IMR-90 (cell line): ENCODE data around the gene GCNT2. TPM values are rescaled to one million over a fixed set of nuclear protein-coding genes. Genes with fewer than 3 reads are reported as not detected.

Experiments used
- ATAC-seq: fragments of 200-7000 bp; cut with Tn5 transposase; 2 replicates; pipeline ENCODE4 v1.9.1; 2020; ENCODE audit warnings: low read depth, mild to moderate bottlenecking, moderate library complexity
- BruUV-seq: library from RNA; stranded (reverse); fragments of 400-500 nt; replicated peaks from 2 replicates; lab custom pipeline; 2021; lab: Mats Ljungman, UMichigan
- CTCF ChIA-PET: fragments of 300-600 bp; formaldehyde crosslinking; extraction: SDS; loops from one replicate; lab custom pipeline; 2021; ENCODE audit warnings: antibody characterized with exemption; lab: Yijun Ruan, JAX
- POLR2A ChIA-PET: fragments of 300-600 bp; sonication (Branson Sonifier 250); formaldehyde crosslinking; loops from one replicate; lab custom pipeline; 2022; ENCODE audit warnings: antibody characterized with exemption; ENCODE audit not compliant: unreplicated experiment; lab: Charles Lee
- DNase-seq: peaks from one replicate; pipeline ENCODE4 v3.0.0; 2013
- H2AFZ ChIP-seq: replicated peaks from 2 replicates; pipeline ENCODE3; 2013; ENCODE audit warnings: low read length, mild to moderate bottlenecking; ENCODE audit not compliant: poor library complexity
- H2AK5ac ChIP-seq: 2 replicates; pipeline ENCODE4 v1.6.1; 2013; ENCODE audit warnings: low read depth, low read length, inconsistent platforms
- H2AK9ac ChIP-seq: replicated peaks from 2 replicates; pipeline ENCODE3; 2013; ENCODE audit warnings: mild to moderate bottlenecking, low read depth, low read length, moderate library complexity; ENCODE audit not compliant: poor library complexity
- H2BK120ac ChIP-seq: 2 replicates; pipeline ENCODE4 v1.6.1; 2013; ENCODE audit warnings: low read depth, low read length, inconsistent platforms
- H2BK15ac ChIP-seq: 3 replicates; pipeline ENCODE4 v1.6.1; 2013; ENCODE audit warnings: low read depth, low read length, inconsistent platforms
- H2BK20ac ChIP-seq: 2 replicates; pipeline ENCODE4 v1.6.1; 2013; ENCODE audit warnings: low read depth, mild to moderate bottlenecking, inconsistent platforms, low read length, moderate library complexity
- H2BK5ac ChIP-seq: 2 replicates; pipeline ENCODE4 v1.6.1; 2013; ENCODE audit warnings: mild to moderate bottlenecking, low read depth, low read length, inconsistent platforms; ENCODE audit not compliant: poor library complexity, severe bottlenecking
- H3K14ac ChIP-seq: replicated peaks from 2 replicates; pipeline ENCODE4 v1.6.1; 2013; ENCODE audit warnings: low read depth, low read length, inconsistent platforms
- H3K18ac ChIP-seq: 2 replicates; pipeline ENCODE4 v1.6.1; 2013; ENCODE audit warnings: low read depth, low read length, control low read depth
- H3K23ac ChIP-seq: 2 replicates; pipeline ENCODE4 v1.6.1; 2013; ENCODE audit warnings: low read depth, low read length, inconsistent platforms
- H3K27ac ChIP-seq: 2 replicates; pipeline ENCODE4 v1.5.1; 2013; ENCODE audit warnings: mild to moderate bottlenecking, control low read depth, low read length; ENCODE audit not compliant: insufficient read depth
- H3K27me3 ChIP-seq: 2 replicates; pipeline ENCODE4 v1.6.1; 2013; ENCODE audit warnings: low read length; ENCODE audit not compliant: control insufficient read depth, insufficient read depth
- H3K36me3 ChIP-seq: 2 replicates; pipeline ENCODE4 v1.6.1; 2013; ENCODE audit warnings: low read length, mixed read lengths; ENCODE audit not compliant: control insufficient read depth, insufficient read depth
- H3K4ac ChIP-seq: 2 replicates; pipeline ENCODE4 v1.6.1; 2013; ENCODE audit warnings: low read depth, low read length, inconsistent platforms
- H3K4me1 ChIP-seq: 2 replicates; pipeline ENCODE4 v1.6.1; 2013; ENCODE audit warnings: low read length, mixed read lengths; ENCODE audit not compliant: control insufficient read depth, insufficient read depth
- H3K4me2 ChIP-seq: 2 replicates; pipeline ENCODE4 v1.6.1; 2013; ENCODE audit warnings: low read depth, mild to moderate bottlenecking, control low read depth, low read length, moderate library complexity
- H3K4me3 ChIP-seq: 2 replicates; pipeline ENCODE4 v1.5.1; 2013; ENCODE audit warnings: low read depth, mild to moderate bottlenecking, control low read depth, low read length, moderate library complexity; ENCODE audit not compliant: insufficient read depth
- H3K56ac ChIP-seq: 2 replicates; pipeline ENCODE4 v1.6.1; 2013; ENCODE audit warnings: low read length, inconsistent platforms; ENCODE audit not compliant: insufficient read depth; ENCODE audit errors: extremely low read depth
- H3K79me1 ChIP-seq, 2 experiments: 2 replicates each; pipeline ENCODE4 v1.6.1; 2013; ENCODE audit warnings: low read length in 2 of 2, inconsistent platforms in 1 of 2, low read depth in 1 of 2
- H3K9ac ChIP-seq: 2 replicates; pipeline ENCODE4 v1.6.1; 2013; ENCODE audit warnings: low read depth, low read length, control low read depth
- H3K9me1 ChIP-seq: 2 replicates; pipeline ENCODE4 v1.6.1; 2013; ENCODE audit warnings: low read length, inconsistent platforms; ENCODE audit not compliant: insufficient read depth
- H3K9me3 ChIP-seq: 2 replicates; pipeline ENCODE4 v1.6.1; 2013; ENCODE audit warnings: low read length; ENCODE audit not compliant: control insufficient read depth, insufficient read depth
- H4K20me1 ChIP-seq: 2 replicates; pipeline ENCODE4 v1.6.1; 2013; ENCODE audit warnings: low read length, inconsistent platforms; ENCODE audit not compliant: insufficient read depth
- H4K5ac ChIP-seq: 2 replicates; pipeline ENCODE4 v1.6.1; 2013; ENCODE audit warnings: mild to moderate bottlenecking, low read depth, low read length, control low read depth
- H4K8ac ChIP-seq, 2 experiments: 2 replicates each; pipeline ENCODE4 v1.6.1; 2013; ENCODE audit warnings: low read depth in 2 of 2, low read length in 2 of 2, control low read depth in 1 of 2, inconsistent platforms in 1 of 2
- H4K91ac ChIP-seq: 2 replicates; pipeline ENCODE4 v1.6.1; 2013; ENCODE audit warnings: low read depth, low read length, inconsistent platforms; ENCODE audit not compliant: insufficient read depth
- BHLHE40 ChIP-seq: fragments of 150-350 bp; IDR thresholded peaks from 2 replicates; pipeline ENCODE4 v1.6.1; 2016; ENCODE audit warnings: mild to moderate bottlenecking, low read depth, low read length
- CEBPB ChIP-seq: IDR thresholded peaks from 2 replicates; pipeline ENCODE4 v1.6.1; 2012; ENCODE audit warnings: low read depth, low read length, improper control_type of control experiment
- CHD1 ChIP-seq: IDR thresholded peaks from 2 replicates; pipeline ENCODE4 v1.6.1; 2012; ENCODE audit warnings: low read depth, low read length, improper control_type of control experiment
- ELK1 ChIP-seq: fragments of 150-350 bp; IDR thresholded peaks from 2 replicates; pipeline ENCODE4 v1.6.1; 2016; ENCODE audit warnings: low read depth, mild to moderate bottlenecking, low read length, moderate library complexity, borderline replicate concordance
- MAFK ChIP-seq: IDR thresholded peaks from 2 replicates; pipeline ENCODE4 v1.6.1; 2012; ENCODE audit warnings: low read depth, low read length, improper control_type of control experiment
- MAZ ChIP-seq: IDR thresholded peaks from 2 replicates; pipeline ENCODE4 v1.6.1; 2012; ENCODE audit warnings: low read depth, mild to moderate bottlenecking, low read length, improper control_type of control experiment, moderate library complexity, borderline replicate concordance
- MXI1 ChIP-seq: IDR thresholded peaks from 2 replicates; pipeline ENCODE4 v1.6.1; 2012; ENCODE audit warnings: low read depth, mild to moderate bottlenecking, low read length, moderate library complexity, borderline replicate concordance
- NFE2L2 ChIP-seq: fragments of 150-350 bp; IDR thresholded peaks from 2 replicates; pipeline ENCODE4 v1.6.1; 2016; ENCODE audit warnings: low read depth, mild to moderate bottlenecking, low read length
- RAD21 ChIP-seq: IDR thresholded peaks from 2 replicates; pipeline ENCODE4 v1.6.1; 2012; ENCODE audit warnings: low read length, improper control_type of control experiment
- RFX5 ChIP-seq: IDR thresholded peaks from 2 replicates; pipeline ENCODE4 v1.8.0; 2012; ENCODE audit warnings: low read depth, mild to moderate bottlenecking, low read length, moderate library complexity
- SMC3 ChIP-seq: fragments of 150-350 bp; IDR thresholded peaks from 2 replicates; pipeline ENCODE4 v1.6.1; 2016; ENCODE audit warnings: low read depth, mild to moderate bottlenecking, antibody characterized with exemption, low read length, moderate library complexity
- USF2 ChIP-seq: fragments of 150-350 bp; IDR thresholded peaks from 2 replicates; pipeline ENCODE4 v1.6.1; 2017; ENCODE audit warnings: mild to moderate bottlenecking, antibody characterized with exemption, low read length, low read depth
- WGBS, 2 experiments: methylation state at CpG; one replicate each; pipeline versions ENCODE4 v1.1.5 to v1.1.7; 2013; ENCODE audit warnings: missing lambda C conversion rate in 2 of 2; ENCODE audit not compliant: insufficient read length in 1 of 2; ENCODE audit errors: extremely low coverage in 2 of 2; 5-methylcytosine and 5-hydroxymethylcytosine counted together
- dilution Hi-C: fragments of 300-500 bp; cut with HindIII; formaldehyde crosslinking; loops from one replicate; pipeline ENCODE4 v1.14.3; 2018; ENCODE audit warnings: low sequenced_read_pairs; ENCODE audit not compliant: unreplicated experiment
- in situ Hi-C: fragments of 300-500 bp; cut with MboI; formaldehyde crosslinking; loops from 3 replicates; pipeline ENCODE4 v1.14.3; 2019; ENCODE audit warnings: low sequenced_read_pairs, inconsistent platforms, mixed read lengths
- intact Hi-C: fragments of 100-400 bp; cut with micrococcal nuclease; formaldehyde crosslinking; loops from 2 replicates; pipeline ENCODE4 v1.10.0; 2022
- polyA plus RNA-seq, 3 experiments: library from polyadenylated mRNA; depleted of rRNA; stranded (reverse); fragments of >200 nt; gene quantifications; 2 replicates each; pipeline ENCODE4 v1.2.3, GENCODE V29; 2012; ENCODE audit warnings: low replicate concordance in 1 of 3
- total RNA-seq: library from RNA; depleted of rRNA; stranded (reverse); fragments of >200 nt; gene quantifications from 2 replicates; pipeline ENCODE4 v1.2.3, GENCODE V29; 2012

Gene GCNT2
- total and polyA plus RNA-seq, 2 of the 4 experiments (the other 2 are of a cell fraction): 0.34 to 0.90 TPM

DNA sequence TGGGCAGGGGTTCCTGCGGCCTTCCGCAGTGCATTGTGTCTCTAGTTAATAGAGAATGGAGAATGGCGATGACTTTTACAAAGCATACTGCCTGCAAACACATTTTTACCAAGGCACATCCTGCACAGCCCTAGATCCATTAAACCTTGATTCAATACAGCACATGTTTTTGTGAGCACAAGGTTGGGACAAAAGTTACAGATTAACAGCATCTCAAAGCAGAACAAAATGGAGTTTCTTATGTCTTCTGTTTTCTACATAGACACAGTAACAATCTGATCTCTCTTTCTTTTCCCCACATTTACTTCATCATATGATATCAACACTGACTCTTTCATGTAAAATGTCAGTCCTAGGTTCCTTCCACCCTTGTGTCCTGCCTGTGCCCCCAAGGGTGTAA lies 63.5 kb downstream of the GCNT2 start:
- no peak for TF ChIP-seq RFX5
- TF ChIP-seq RAD21: no peak
- no peak for TF ChIP-seq ELK1
- no peak for TF ChIP-seq MXI1
- no peak for TF ChIP-seq BHLHE40
- TF ChIP-seq USF2: no peak
- no peak for TF ChIP-seq CEBPB
- no peak for TF ChIP-seq NFE2L2
- TF ChIP-seq MAZ: no peak
- no peak for TF ChIP-seq SMC3
- no peak for TF ChIP-seq CHD1
- TF ChIP-seq MAFK: no peak
- H3K4me2 ChIP-seq: no peak overlapping the region

More for the DNA sequence above, 63.5 kb downstream of the GCNT2 start:
- Histone ChIP-seq H3K14ac (no peak overlapping the region), H3K4me1 (no peaks in the 10 kb centered on the region), H4K91ac (no peak overlapping the region), H3K18ac (no peak overlapping the region), H3K23ac (no peak overlapping the region), H3K36me3 (no peaks in the 10 kb centered on the region), H3K4ac (no peak overlapping the region), H2AK9ac (no peak overlapping the region), H3K56ac (no peak overlapping the region), H3K27me3 (no peaks in the 10 kb centered on the region; the same call in 1 of the 2 replicates), H2BK5ac (no peak overlapping the region), H3K79me1 (no peaks in the 10 kb centered on the region), H3K9me3 (no peaks in the 10 kb centered on the region), H3K27ac (no peak overlapping the region), H4K20me1 (no peaks in the 10 kb centered on the region), H3K4me3 (no peak overlapping the region), H3K9ac (no peak overlapping the region), H2AFZ (no peak overlapping the region), H4K5ac (no peak overlapping the region), H2AK5ac (no peak overlapping the region), H3K9me1 (peaks cover 8% of the 10 kb centered on the region; the same call in 1 of the 2 replicates), H2BK15ac (no peak overlapping the region), H2BK120ac (no peak overlapping the region), H4K8ac (no peak overlapping the region), H2BK20ac (no peak overlapping the region)
- DNase-seq: no peak
- ChIA-PET POLR2A (no interaction called here), CTCF (no interaction called here)
- no TSS peak for BruUV-seq
- no CpG with 5 or more reads among the region's 3 CpGs for WGBS, 2 experiments
- dilution Hi-C loops (no loop called here), in situ Hi-C loops (no loop called here), intact Hi-C loops (no loop called here)
- no peak for ATAC-seq
